ENCODE data around the gene GPC5. TPM values are rescaled to one million over a fixed set of nuclear protein-coding genes. Genes with fewer than 3 reads are reported as not detected.
A peak's percentile ranks its signal among the peaks of the same experiment; 100 is the strongest.

Gene GPC5
- total RNA-seq, 1 donor from 2014 or later: 8.7 TPM

DNA sequence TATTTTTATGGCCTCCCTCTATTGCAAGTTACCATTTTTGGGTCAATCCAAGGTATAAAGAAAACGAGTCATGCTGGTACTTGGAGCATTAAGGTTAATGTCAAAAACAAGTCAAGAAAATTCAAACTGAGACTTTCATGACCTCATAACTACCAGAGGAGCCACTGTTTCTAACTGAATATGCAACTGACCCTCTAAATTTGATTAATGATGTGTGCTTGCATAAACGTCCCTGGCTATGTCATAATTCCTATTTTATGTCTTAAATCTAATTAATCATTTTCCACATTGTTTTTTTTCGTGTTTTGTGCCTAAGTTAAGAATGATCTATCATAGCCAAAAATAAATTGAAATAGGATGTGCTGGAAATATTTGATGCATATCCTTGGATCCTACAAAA lies 1431.5 kb downstream of the GPC5 start:
- TF ChIP-seq, protein P1, sequence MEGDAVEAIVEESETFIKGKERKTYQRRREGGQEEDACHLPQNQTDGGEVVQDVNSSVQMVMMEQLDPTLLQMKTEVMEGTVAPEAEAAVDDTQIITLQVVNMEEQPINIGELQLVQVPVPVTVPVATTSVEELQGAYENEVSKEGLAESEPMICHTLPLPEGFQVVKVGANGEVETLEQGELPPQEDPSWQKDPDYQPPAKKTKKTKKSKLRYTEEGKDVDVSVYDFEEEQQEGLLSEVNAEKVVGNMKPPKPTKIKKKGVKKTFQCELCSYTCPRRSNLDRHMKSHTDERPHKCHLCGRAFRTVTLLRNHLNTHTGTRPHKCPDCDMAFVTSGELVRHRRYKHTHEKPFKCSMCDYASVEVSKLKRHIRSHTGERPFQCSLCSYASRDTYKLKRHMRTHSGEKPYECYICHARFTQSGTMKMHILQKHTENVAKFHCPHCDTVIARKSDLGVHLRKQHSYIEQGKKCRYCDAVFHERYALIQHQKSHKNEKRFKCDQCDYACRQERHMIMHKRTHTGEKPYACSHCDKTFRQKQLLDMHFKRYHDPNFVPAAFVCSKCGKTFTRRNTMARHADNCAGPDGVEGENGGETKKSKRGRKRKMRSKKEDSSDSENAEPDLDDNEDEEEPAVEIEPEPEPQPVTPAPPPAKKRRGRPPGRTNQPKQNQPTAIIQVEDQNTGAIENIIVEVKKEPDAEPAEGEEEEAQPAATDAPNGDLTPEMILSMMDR (IDR thresholded peaks at IDR 0.05): no peak
- H3K27ac ChIP-seq: no peak overlapping the region
- H3K4me3 ChIP-seq: no peak overlapping the region
- no peaks in the 10 kb centered on the region for H3K4me1 ChIP-seq
- DNase-seq (no peak), ATAC-seq (no peak)
- H3K9me3 ChIP-seq: no peaks in the 10 kb centered on the region
- H3K36me3 ChIP-seq: no peaks in the 10 kb centered on the region
- no peaks in the 10 kb centered on the region for H3K27me3 ChIP-seq (ENCODE audit: low read depth)
- intact Hi-C loops (cut with DNase I): no loop called here

DNA sequence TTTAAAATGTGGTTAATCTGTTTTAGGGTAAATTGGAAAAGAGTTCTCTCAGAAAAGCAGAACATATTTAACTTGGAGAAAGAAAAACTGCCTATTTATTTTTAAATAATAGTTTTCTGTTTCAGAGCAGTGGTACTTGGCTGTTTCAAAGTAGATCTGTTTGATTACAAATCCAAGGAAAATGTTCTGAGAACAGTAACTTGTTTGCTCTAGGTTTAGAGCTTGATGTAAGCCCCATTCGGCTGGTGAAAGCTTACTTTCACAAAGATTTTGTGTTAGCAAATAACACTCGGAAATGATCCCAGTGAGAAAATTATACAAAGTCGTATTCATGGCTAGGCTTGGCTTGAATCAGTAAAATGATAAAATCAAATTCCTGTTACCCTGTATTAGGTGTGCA lies 1432.4 kb downstream of the GPC5 start:
- DNase-seq (no peak), ATAC-seq (no peak)
- H3K27me3 ChIP-seq (ENCODE audit: low read depth): no peaks in the 10 kb centered on the region
- no peak overlapping the region for H3K4me3 ChIP-seq
- TF ChIP-seq, protein P1 (IDR thresholded peaks at IDR 0.05): no peak
- no peaks in the 10 kb centered on the region for H3K9me3 ChIP-seq
- intact Hi-C loops (cut with DNase I): no loop called here
- H3K27ac ChIP-seq: no peak overlapping the region
- H3K4me1 ChIP-seq: no peaks in the 10 kb centered on the region
- H3K36me3 ChIP-seq: no peaks in the 10 kb centered on the region

DNA sequence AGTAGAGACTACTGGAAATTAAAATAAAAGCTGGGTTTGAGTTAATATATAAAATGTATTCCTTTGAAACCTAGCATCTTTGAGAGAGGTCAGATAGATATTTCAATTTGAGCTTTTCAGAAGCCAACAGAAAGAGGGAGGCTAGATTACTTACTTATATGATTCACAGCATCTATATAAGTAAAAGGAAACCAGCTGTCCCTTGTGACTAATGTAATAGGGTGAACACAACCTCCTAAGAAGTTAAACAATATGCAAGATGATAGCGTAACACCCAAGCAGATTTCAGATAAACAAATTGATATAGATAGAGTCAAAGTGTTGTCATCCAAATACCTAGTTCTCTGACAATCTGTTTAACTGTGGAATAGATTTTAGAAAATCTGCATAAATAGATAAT lies 1434.7 kb downstream of the GPC5 start:
- TF ChIP-seq, protein P1 (IDR thresholded peaks at IDR 0.05): no peak
- ATAC-seq (no peak), DNase-seq (no peak)
- Histone ChIP-seq H3K27me3 (ENCODE audit: low read depth) (no peaks in the 10 kb centered on the region), H3K27ac (no peak overlapping the region), H3K9me3 (no peaks in the 10 kb centered on the region), H3K36me3 (no peaks in the 10 kb centered on the region), H3K4me3 (no peak overlapping the region), H3K4me1 (no peaks in the 10 kb centered on the region)
- intact Hi-C loops (cut with DNase I): no loop called here

DNA sequence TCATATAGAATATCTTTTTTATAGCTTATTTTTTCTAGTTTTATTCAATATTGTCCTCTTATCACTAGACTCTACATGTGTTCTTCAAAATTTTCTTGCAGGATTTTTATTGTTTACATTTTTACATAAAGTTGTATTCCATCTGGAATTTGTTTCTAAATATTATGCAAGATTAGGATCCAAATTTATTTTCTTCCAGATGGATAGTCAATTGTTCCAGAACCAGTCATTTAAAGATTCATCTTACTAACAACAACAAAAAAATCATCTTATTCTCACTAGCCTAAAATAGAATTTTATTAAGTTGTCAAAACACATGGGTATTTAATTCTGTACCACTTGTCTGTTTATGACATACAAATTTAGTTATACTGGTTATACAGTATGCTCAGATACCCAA lies 1437.8 kb downstream of the GPC5 start:
- no peaks in the 10 kb centered on the region for H3K4me1 ChIP-seq
- no peaks in the 10 kb centered on the region for H3K9me3 ChIP-seq
- no peak overlapping the region for H3K27ac ChIP-seq
- TF ChIP-seq, protein P1 (IDR thresholded peaks at IDR 0.05): no peak
- no peaks in the 10 kb centered on the region for H3K27me3 ChIP-seq (ENCODE audit: low read depth)
- intact Hi-C loops (cut with DNase I): no loop called here
- no peak overlapping the region for H3K4me3 ChIP-seq
- no peak for ATAC-seq
- no peak for DNase-seq
- H3K36me3 ChIP-seq: no peaks in the 10 kb centered on the region

DNA sequence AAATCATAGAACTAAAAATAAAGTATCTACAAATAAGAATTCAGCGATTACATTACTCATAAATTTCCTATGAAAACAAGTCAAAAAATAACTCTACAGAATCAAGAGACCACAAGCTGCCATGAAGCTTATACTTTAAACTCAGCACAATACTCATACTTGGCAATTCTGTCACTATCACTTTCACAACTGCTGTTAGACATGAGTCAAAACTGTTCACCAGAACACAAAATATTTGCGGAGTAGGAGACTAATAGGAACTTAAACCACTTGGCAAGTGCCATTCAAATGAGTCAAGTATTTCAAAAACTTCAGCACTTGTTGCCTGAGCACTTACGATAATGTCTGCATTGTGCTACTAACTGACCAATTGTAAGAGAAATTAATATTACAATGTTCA lies 1440.4 kb downstream of the GPC5 start:
- TF ChIP-seq, protein P1 (IDR thresholded peaks at IDR 0.05): no peak
- no peaks in the 10 kb centered on the region for H3K27me3 ChIP-seq (ENCODE audit: low read depth)
- no peaks in the 10 kb centered on the region for H3K9me3 ChIP-seq
- intact Hi-C loops (cut with DNase I): no loop called here
- H3K27ac ChIP-seq: no peak overlapping the region
- DNase-seq (no peak), ATAC-seq (peak; percentile 67 to 93)
- H3K36me3 ChIP-seq: no peaks in the 10 kb centered on the region
- H3K4me3 ChIP-seq: no peak overlapping the region
- H3K4me1 ChIP-seq: no peaks in the 10 kb centered on the region

DNA sequence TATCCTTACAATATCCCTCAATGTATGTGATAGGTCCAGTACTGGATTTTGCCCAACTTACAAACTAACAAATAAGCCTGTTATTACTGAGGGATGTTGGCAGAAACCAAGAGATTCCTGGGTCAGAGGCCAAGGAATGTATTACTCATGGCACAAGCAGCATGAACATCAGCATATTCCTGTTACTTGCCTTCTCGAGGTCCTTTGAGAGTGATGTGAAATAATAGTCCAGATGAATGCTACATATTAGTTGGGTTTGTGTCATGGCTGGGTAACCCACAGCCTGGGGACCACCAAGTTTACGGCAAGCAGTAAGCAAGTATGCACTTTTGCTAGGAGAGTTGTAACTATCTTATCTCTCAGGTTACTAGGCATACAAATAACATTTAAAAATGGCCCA lies 1443.7 kb downstream of the GPC5 start:
- Histone ChIP-seq H3K27me3 (ENCODE audit: low read depth) (no peaks in the 10 kb centered on the region), H3K36me3 (no peaks in the 10 kb centered on the region), H3K27ac (no peak overlapping the region), H3K9me3 (no peaks in the 10 kb centered on the region), H3K4me1 (no peaks in the 10 kb centered on the region), H3K4me3 (no peak overlapping the region)
- TF ChIP-seq, protein P1 (IDR thresholded peaks at IDR 0.05): no peak
- ATAC-seq (no peak), DNase-seq (no peak)
- intact Hi-C loops (cut with DNase I): no loop called here
